Skin of body (tissue), 1 donor: ENCODE data around the gene INSRR. TPM values are rescaled to one million over a fixed set of nuclear protein-coding genes. Genes with fewer than 3 reads are reported as not detected.

ENCODE experiments used
- total RNA-seq: library from RNA; depleted of rRNA; stranded (reverse); fragments of >200 nt; gene quantifications from one replicate; pipeline ENCODE4 v1.2.3, GENCODE V29; 2014

INSRR gene
- total RNA-seq, 1 donor from 2014 or later = under 0.01 TPM

Other genes starting within 250 kb of the INSRR start
- 0.20 TPM for gene HAPLN2, start 239.7 kb downstream of the INSRR start, total RNA-seq
- 2.1 TPM for gene BCAN, start 217.0 kb downstream of the INSRR start, total RNA-seq
- gene NES, start 181.7 kb downstream of the INSRR start, total RNA-seq = 54.7 TPM
- gene CRABP2, start 153.5 kb downstream of the INSRR start, total RNA-seq = 72.5 TPM
- gene METTL25B, start 130.6 kb downstream of the INSRR start, total RNA-seq = 13.1 TPM
- 6.6 TPM for gene ISG20L2, start 130.4 kb downstream of the INSRR start, total RNA-seq
- gene MRPL24, start 118.0 kb downstream of the INSRR start, total RNA-seq = 35.5 TPM
- gene HDGF, start 107.4 kb downstream of the INSRR start, total RNA-seq = 89.2 TPM
- gene PRCC, start 91.6 kb downstream of the INSRR start, total RNA-seq = 25.8 TPM
- 0.89 TPM for gene SH2D2A, start 42.3 kb downstream of the INSRR start, total RNA-seq
- 0.20 TPM for gene NTRK1, start 1.7 kb upstream of the INSRR start, total RNA-seq
- 5.5 TPM for gene PEAR1, start 34.6 kb upstream of the INSRR start, total RNA-seq
- gene LRRC71, start 61.5 kb upstream of the INSRR start, total RNA-seq = 0.20 TPM
- 26.6 TPM for gene ARHGEF11, start 186.6 kb upstream of the INSRR start, total RNA-seq
- gene ETV3L, start 240.7 kb upstream of the INSRR start, total RNA-seq = not detected